Stimulated activated CD8-positive, alpha-beta memory T cell treated with anti-CD3 and anti-CD28 coated beads, Interleukin-4, amount 100 ng/mL, for 1 hour (primary cell): ENCODE measurements around the gene CHD6.
"Not testable (repeated sequence)": the region's sequence is repeated elsewhere in the genome, so short reads cannot be mapped to it uniquely, and the experiment has no call there.

Experiments used
- DNase-seq, 2 donors: peaks; one replicate each; pipeline ENCODE4 v3.0.0-alpha.2; 2020; ENCODE audit warnings: low read depth in 2 of 2, low spot score in 1 of 2

Gene CHD6

GRCh38 chr20:41551011-41551705 lies 67.0 kb downstream of the CHD6 start:
- no peak for DNase-seq

DNA sequence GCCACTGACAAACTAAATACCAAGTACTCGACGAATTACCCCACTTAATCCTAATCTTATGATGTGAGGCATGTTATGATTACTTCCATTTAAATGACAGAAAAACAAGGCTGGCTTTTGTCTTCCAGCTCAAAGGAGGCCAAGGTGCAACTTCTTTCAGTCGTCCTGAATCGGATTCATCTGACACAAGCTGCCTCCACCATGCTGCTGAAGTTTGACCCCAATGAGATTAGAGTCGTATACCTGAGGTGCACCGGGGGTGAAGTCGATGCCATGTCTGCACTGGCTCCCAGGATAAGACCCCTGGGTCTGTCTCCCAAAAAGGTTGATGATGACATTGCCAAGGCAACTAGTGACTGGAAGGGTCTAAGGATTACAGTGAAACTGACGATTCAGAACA lies 71.0 kb downstream of the CHD6 start:
- no peak for DNase-seq

GRCh38 chr20:41546535-41546934 lies 71.6 kb downstream of the CHD6 start:
- DNase-seq = no peak

DNA sequence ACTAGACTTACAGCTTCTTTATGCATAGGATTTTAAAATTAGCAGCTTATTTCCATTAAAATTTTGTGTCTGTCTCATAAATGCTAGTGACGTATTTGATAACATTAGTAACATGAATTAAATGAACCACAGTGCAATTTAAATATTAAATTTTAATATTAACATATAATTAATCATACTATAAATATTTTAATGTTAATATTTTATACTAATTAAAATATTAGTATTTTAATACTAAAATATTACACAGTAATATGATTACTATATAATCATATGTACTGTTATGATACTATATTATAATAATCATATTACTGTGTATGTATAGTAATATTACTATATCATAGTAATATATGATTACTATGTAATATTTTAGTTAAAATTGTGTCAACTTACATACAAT lies 73.7 kb downstream of the CHD6 start:
- no peak for DNase-seq

DNA sequence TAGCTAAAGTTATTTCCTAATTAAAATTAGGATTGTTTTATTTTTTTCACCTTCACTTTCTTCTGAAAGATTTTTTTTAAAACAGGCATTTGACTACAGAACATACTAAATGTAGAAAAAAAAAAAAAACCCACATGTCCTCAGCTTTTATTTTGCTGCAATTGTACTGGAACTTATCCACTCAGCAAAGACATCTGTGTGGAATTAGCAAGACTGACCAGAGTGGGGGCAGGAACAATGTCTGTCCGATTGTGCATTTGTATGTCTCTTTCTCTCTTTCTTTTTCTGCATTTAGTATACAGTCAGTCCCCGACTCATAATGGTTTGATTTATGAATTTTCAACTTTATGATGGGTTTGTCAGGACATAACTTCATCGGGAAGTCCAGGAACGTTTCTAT lies 77.3 kb downstream of the CHD6 start:
- DNase-seq = no peak

DNA sequence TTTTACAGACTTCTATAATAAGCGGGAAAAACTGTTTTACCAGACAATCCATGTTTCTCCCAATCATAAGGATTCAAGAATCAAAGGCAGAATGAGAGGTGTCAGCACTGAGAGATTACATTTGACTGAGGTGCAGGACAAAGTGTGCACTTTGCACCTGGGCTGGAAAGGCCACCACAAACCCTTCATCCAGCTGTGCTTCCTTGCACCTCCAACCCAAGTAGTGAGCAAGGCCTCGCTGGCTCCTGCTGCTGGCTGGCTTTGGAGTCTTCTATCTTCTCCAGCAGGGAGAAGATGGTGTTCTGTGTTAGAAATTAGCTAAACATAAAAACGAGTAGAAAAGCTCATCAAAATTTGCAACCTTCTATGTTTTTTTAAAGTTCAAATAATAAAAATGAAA lies 77.7 kb downstream of the CHD6 start:
- DNase-seq = no peak

- DNase-seq = no peak
These were observed 79.2 kb downstream of the CHD6 start for GRCh38 chr20:41538810-41539596.

DNA sequence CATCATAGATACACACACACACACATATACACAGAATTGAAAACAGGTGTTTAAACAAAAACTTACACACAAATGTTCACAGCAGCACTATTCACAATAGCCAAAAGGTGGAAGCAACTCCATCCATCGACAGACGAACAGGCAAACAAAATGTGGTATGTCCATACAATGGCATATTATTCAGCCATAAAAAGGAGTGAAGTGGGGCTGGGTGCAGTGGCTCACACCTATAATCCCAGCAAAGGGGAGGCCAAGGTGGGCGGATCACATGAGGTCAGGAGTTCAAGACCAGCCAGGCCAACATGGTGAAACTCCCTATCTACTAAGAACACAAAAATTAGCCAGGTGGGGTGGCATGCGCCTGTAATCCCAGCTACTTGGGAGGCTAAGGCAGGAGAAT lies 80.3 kb downstream of the CHD6 start:
- DNase-seq = no peak

- DNase-seq = not testable (repeated sequence)
These were observed 82.6 kb downstream of the CHD6 start for GRCh38 chr20:41535551-41535950.

DNA sequence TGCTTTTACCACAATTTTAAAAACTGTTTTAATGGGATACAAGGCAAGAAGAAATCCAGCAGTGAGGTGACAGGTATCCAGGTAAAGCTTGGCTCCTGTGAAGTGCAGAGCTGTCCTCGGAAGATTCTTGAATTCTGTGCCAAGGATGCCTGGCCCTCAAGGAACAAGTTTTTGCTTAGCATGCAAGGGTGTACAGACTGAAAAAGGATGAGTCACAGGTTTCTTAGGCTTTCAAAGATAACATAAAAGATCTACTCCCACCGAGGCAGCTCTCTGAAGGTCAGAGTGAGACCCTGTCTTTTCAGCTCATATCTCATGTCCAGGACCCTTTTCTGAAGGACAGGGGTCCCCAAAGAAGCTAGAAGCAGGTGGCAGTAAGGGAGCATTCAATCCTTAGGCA lies 83.3 kb downstream of the CHD6 start:
- no peak for DNase-seq

- no peak for DNase-seq
These were observed 84.0 kb downstream of the CHD6 start for GRCh38 chr20:41534170-41534569.

GRCh38 chr20:41533537-41534136 lies 84.5 kb downstream of the CHD6 start:
- no peak for DNase-seq

DNA sequence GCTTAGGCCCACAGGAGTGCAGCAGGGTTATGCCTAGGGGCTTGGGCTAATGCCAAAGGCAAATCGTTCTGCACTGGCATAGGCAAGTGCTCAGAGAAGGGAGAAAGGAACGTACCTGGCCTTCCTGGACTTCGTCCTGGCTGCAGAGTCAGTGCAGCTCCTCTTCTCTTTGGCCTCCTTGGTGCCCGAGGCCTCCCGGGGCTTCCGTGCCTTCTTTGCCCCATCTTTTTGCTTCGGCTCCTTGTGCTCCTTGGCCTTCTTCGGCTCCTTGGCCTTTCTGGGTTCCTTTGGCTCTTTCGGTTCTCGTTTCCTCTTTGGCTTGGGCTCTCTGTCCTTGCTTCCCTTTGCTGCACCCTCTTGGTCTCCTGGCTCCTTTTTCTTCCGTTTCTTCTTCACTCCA lies 85.2 kb downstream of the CHD6 start:
- no peak for DNase-seq

- DNase-seq = no peak
These were observed 86.5 kb downstream of the CHD6 start for GRCh38 chr20:41531518-41532275.

GRCh38 chr20:41530923-41531322 lies 87.3 kb downstream of the CHD6 start:
- DNase-seq = no peak

- no peak for DNase-seq
These were observed 91.8 kb downstream of the CHD6 start for GRCh38 chr20:41526327-41526726.

- DNase-seq = no peak
These were observed 93.1 kb downstream of the CHD6 start for GRCh38 chr20:41524980-41525613.

DNA sequence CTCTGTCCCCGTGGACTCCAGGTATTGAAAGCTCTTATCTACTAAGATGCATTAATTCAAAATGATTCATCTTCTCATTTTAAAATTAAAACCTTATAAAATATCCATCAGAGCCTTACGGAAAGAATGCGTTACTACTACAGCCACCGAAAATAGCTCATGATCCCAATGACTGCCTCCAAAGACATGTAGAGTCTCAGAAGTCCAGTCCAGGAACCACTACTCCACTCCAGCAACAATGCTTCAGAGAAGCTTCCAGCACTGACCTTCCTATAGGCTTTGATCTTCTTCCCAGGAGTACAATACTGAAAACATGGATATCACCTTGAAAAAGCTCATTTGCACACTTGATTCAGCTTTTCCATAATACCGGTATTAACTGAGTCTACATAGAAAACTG lies 94.3 kb downstream of the CHD6 start:
- DNase-seq = no peak

GRCh38 chr20:41513829-41514228 lies 104.3 kb downstream of the CHD6 start:
- DNase-seq = no peak

GRCh38 chr20:41512624-41513023 lies 105.6 kb downstream of the CHD6 start:
- DNase-seq = no peak

- DNase-seq = no peak
These were observed 107.2 kb downstream of the CHD6 start for GRCh38 chr20:41510847-41511450.
